Peyer's patch (tissue), 4 donors: ENCODE results near the gene RBM6. TPM values are rescaled to one million over a fixed set of nuclear protein-coding genes. Genes with fewer than 3 reads are reported as not detected.
"Not testable (repeated sequence)": the region's sequence is repeated elsewhere in the genome, so short reads cannot be mapped to it uniquely, and the experiment has no call there.

Source experiments
- DNase-seq, 3 donors: peaks; one replicate each; pipeline ENCODE4 v3.0.0-alpha.2; 2017 to 2019
- H3K27ac ChIP-seq, 4 donors: fragments of 200-600 bp; sonication (generic); one replicate each; pipeline ENCODE4 v1.5.1; 2016 to 2019
- H3K27me3 ChIP-seq, 2 donors: fragments of 200-600 bp; sonication (generic); one replicate each; pipeline ENCODE4 v1.5.1; 2019
- H3K36me3 ChIP-seq, 3 donors: fragments of 200-600 bp; sonication (generic); one replicate each; pipeline ENCODE4 v1.5.1; 2016 to 2019
- H3K4me1 ChIP-seq, 4 donors: fragments of 200-600 bp; sonication (generic); one replicate each; pipeline ENCODE4 v1.5.1; 2016 to 2019
- H3K4me3 ChIP-seq, 4 donors: fragments of 200-600 bp; sonication (generic); 1 replicate in 3 of 4; 2 replicates in 1 of 4; pipeline ENCODE4 v1.5.1; 2016 to 2019; ENCODE audit warnings: mild to moderate bottlenecking in 1 of 4
- H3K9me3 ChIP-seq, 4 donors: fragments of 200-600 bp; sonication (generic); one replicate each; pipeline ENCODE4 v1.5.1; 2016 to 2019; ENCODE audit warnings: mild to moderate bottlenecking in 1 of 4
- CTCF ChIP-seq, 6 experiments: fragments of 450-650 bp in 4 of 6; fragments of 200-600 bp in 2 of 6; sonication (generic) in 1 of 6; IDR thresholded peaks; one replicate each; pipeline ENCODE4 v1.5.1; 2017 to 2019; ENCODE audit warnings: antibody characterized with exemption in 6 of 6, mild to moderate bottlenecking in 3 of 6, moderate library complexity in 1 of 6
- POLR2A ChIP-seq, 2 donors: fragments of 450-650 bp; IDR thresholded peaks; one replicate each; pipeline ENCODE4 v1.5.1; 2017; ENCODE audit warnings: antibody characterized with exemption in 2 of 2, mild to moderate bottlenecking in 2 of 2, moderate library complexity in 2 of 2
- total RNA-seq, 4 donors: library from RNA; depleted of rRNA; stranded (reverse); fragments of >200 nt; gene quantifications; one replicate each; pipeline ENCODE4 v1.1.0, GENCODE V29; 2016

Gene RBM6
- total RNA-seq, 4 donors from 2014 or later: 111 to 858 (median 241) TPM

- no peak overlapping the region for H3K4me3 ChIP-seq
- no peak for DNase-seq
Observed at GRCh38 chr3:50003824-50004223, 63.9 kb downstream of the RBM6 start.

DNA sequence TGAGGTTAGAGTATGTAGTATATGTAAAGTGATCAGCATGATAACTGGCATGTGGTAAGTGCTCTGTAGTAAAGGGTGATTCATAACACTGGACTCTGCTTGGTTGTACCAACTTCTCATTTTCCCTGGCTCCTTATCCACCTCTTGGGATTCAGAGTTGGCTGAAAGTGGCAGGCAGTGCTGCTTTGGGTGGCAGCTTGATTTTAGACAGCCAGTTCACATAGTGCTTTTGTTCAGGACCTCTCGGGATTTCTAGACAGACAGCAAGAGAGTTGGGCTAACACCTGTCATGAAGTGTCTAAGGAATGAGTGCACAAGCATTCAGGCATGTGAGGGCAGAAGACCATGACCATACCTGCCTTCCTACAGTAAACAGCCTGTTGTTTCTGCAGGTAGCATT is 69.0 kb downstream of the RBM6 start:
- Histone ChIP-seq H3K27me3 (no peaks in the 10 kb centered on the region), H3K36me3 (peaks cover 0 to 32% (median 0%) of the 10 kb centered on the region in 3 donors), H3K4me1 (no peaks in the 10 kb centered on the region), H3K27ac (no peak overlapping the region), H3K4me3 (no peak overlapping the region), H3K9me3 (no peaks in the 10 kb centered on the region)
- TF ChIP-seq POLR2A (IDR thresholded peaks at IDR 0.05) (no peak), CTCF (IDR thresholded peaks at IDR 0.05) (no peak)
- DNase-seq: no peak

More at GRCh38 chr3:50003824-50004223, 63.9 kb downstream of the RBM6 start:
- no peaks in the 10 kb centered on the region for H3K4me1 ChIP-seq
- H3K36me3 ChIP-seq: peaks cover 0 to 48% (median 0%) of the 10 kb centered on the region in 3 donors
- no peaks in the 10 kb centered on the region for H3K9me3 ChIP-seq
- no peak overlapping the region for H3K27ac ChIP-seq
- H3K27me3 ChIP-seq: no peaks in the 10 kb centered on the region
- TF ChIP-seq CTCF (IDR thresholded peaks at IDR 0.05): no peak
- no peak for TF ChIP-seq POLR2A (IDR thresholded peaks at IDR 0.05)

GRCh38 chr3:50010959-50011358 is 71.0 kb downstream of the RBM6 start:
- H3K27me3 ChIP-seq: no peaks in the 10 kb centered on the region
- peaks cover 0 to 29% (median 0%) of the 10 kb centered on the region in 3 donors for H3K36me3 ChIP-seq
- H3K27ac ChIP-seq: no peak overlapping the region
- H3K4me1 ChIP-seq: no peaks in the 10 kb centered on the region
- TF ChIP-seq POLR2A (IDR thresholded peaks at IDR 0.05) (no peak), CTCF (IDR thresholded peaks at IDR 0.05) (no peak)
- no peaks in the 10 kb centered on the region for H3K9me3 ChIP-seq
- DNase-seq: no peak
- no peak overlapping the region for H3K4me3 ChIP-seq

- Histone ChIP-seq H3K9me3 (no peaks in the 10 kb centered on the region), H3K4me1 (no peaks in the 10 kb centered on the region), H3K36me3 (peaks cover 0 to 39% (median 0%) of the 10 kb centered on the region in 3 donors), H3K27ac (no peak overlapping the region), H3K4me3 (no peak overlapping the region), H3K27me3 (no peaks in the 10 kb centered on the region)
- TF ChIP-seq POLR2A (IDR thresholded peaks at IDR 0.05) (no peak), CTCF (IDR thresholded peaks at IDR 0.05) (no peak)
- no peak for DNase-seq
Observed at GRCh38 chr3:50015918-50016317, 76.0 kb downstream of the RBM6 start.

DNA sequence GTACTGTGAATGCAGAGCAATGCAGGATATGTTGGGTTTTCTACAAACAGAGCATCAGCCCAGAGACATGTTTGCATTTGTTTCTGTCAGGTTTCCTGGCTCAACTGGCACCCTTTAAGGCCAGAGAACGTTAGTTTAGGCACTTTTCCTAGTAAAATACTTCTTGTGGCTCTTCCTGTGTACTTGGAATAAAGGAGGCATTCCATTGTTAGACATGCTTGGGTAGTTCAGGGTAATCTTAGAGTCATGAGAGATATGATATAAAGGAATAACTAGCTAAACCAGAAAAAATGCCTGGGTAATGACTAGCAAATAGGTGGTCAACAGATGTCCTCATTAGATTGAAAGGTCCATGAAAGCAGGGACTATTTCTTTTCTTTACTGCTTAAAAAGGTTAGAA is 88.4 kb downstream of the RBM6 start:
- TF ChIP-seq CTCF (IDR thresholded peaks at IDR 0.05) (no peak), POLR2A (IDR thresholded peaks at IDR 0.05) (no peak)

DNA sequence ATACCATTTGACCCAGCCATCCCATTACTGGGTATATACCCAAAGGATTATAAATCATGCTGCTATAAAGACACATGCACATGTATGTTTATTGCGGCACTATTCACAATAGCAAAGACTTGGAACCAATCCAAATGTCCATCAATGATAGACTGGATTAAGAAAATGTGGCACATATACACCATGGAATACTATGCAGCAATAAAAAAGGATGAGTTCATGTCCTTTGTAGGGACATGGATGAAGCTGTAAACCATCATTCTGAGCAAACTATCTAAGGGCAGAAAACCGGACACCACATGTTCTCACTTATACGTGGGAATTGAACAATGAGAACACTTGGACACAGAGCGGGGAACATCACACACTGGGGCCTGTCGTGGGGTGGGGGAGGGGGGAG is 91.3 kb downstream of the RBM6 start:
- not testable (repeated sequence) for H3K27me3 ChIP-seq, H3K4me3 ChIP-seq, DNase-seq, H3K9me3 ChIP-seq, H3K4me1 ChIP-seq, H3K27ac ChIP-seq, H3K36me3 ChIP-seq

More for the DNA sequence above, 88.4 kb downstream of the RBM6 start:
- Histone ChIP-seq H3K27ac (no peak overlapping the region), H3K36me3 (peaks cover 0 to 23% (median 0%) of the 10 kb centered on the region in 3 donors), H3K9me3 (no peaks in the 10 kb centered on the region), H3K4me1 (no peaks in the 10 kb centered on the region), H3K4me3 (no peak overlapping the region), H3K27me3 (no peaks in the 10 kb centered on the region)
- no peak for DNase-seq
